Mucosa of descending colon (tissue), 3 donors: ENCODE measurements around the gene PKHD1. TPM values are rescaled to one million over a fixed set of nuclear protein-coding genes. Genes with fewer than 3 reads are reported as not detected.

ENCODE experiments used
- ATAC-seq: fragments of 200-7000 bp; cut with Tn5 transposase; one replicate; pipeline ENCODE4 v1.9.1; 2020; ENCODE audit warnings: mild to moderate bottlenecking, moderate library complexity
- DNase-seq, 3 donors: peaks; one replicate each; pipeline ENCODE4 v3.0.0-alpha.2; 2020
- H3K36me3 ChIP-seq: fragments of 200-600 bp; one replicate; pipeline ENCODE4 v1.8.0; 2021; ENCODE audit warnings: low read depth, mild to moderate bottlenecking
- H3K4me1 ChIP-seq: fragments of 200-600 bp; one replicate; pipeline ENCODE4 v1.8.0; 2021; ENCODE audit warnings: low read depth, mild to moderate bottlenecking
- H3K4me3 ChIP-seq: fragments of 200-600 bp; one replicate; pipeline ENCODE4 v1.8.0; 2021; ENCODE audit warnings: mild to moderate bottlenecking
- H3K9me3 ChIP-seq: fragments of 200-600 bp; one replicate; pipeline ENCODE4 v1.8.0; 2021; ENCODE audit warnings: mild to moderate bottlenecking
- CTCF ChIP-seq: fragments of 200-600 bp; IDR thresholded peaks from one replicate; pipeline ENCODE4 v1.8.0; 2022; ENCODE audit warnings: antibody characterized with exemption, mild to moderate bottlenecking
- intact Hi-C, 2 donors: fragments of 100-400 bp; cut with DNase I in 1 of 2; cut with micrococcal nuclease in 1 of 2; formaldehyde crosslinking; loops; one replicate each; pipeline versions ENCODE4 v1.11.0 to v1.11.1; 2022; cut with DNase I, micrococcal nuclease
- total RNA-seq, 3 donors: library from RNA; stranded (reverse); fragmentation: NEBNext Ultra II Directional in 2 of 3; extraction: Animal tissue kit (Norgen Biotek cat#: 25700) in 2 of 3; gene quantifications; one replicate each; pipeline versions ENCODE4 v1.2.1 to v1.2.4, GENCODE V29; 2021 to 2023
- donor health status: DM: no; HTN: no; CAD: no; lungs with moderate emphysema.
- donor health status: DM: no; HTN: no; CAD: no.
- donor health status: DM: no; HTN: yes; CAD: no.

Gene PKHD1
- total RNA-seq, 3 donors from 2014 or later: 0.12 to 0.22 (median 0.20) TPM

GRCh38 chr6:52012582-52012981, 74.8 kb downstream of the PKHD1 start:
- intact Hi-C loops: loop anchor here in 1 of 2 donors (10.0 kb wide), 1 partner anchor 158 kb away; no protein-coding TSS in a partner anchor
- DNase-seq (no peak), ATAC-seq (no peak)
- no peak overlapping the region for H3K4me3 ChIP-seq
- TF ChIP-seq CTCF: no peak
- H3K36me3 ChIP-seq: no peaks in the 10 kb centered on the region
- no peaks in the 10 kb centered on the region for H3K4me1 ChIP-seq
- H3K9me3 ChIP-seq: no peaks in the 10 kb centered on the region

- no peaks in the 10 kb centered on the region for H3K4me1 ChIP-seq
- DNase-seq (no peak), ATAC-seq (no peak)
- TF ChIP-seq CTCF: no peak
- H3K4me3 ChIP-seq: no peak overlapping the region
- no peaks in the 10 kb centered on the region for H3K9me3 ChIP-seq
- H3K36me3 ChIP-seq: no peaks in the 10 kb centered on the region
- intact Hi-C loops: loop anchor here in 1 of 2 donors (10.0 kb wide), 1 partner anchor 156 kb away; no protein-coding TSS in a partner anchor
Measured at GRCh38 chr6:52010806-52011205, 76.6 kb downstream of the PKHD1 start.

GRCh38 chr6:52010145-52010544, 77.3 kb downstream of the PKHD1 start:
- ATAC-seq: no peak
- no peak for TF ChIP-seq CTCF
- Histone ChIP-seq H3K9me3 (no peaks in the 10 kb centered on the region), H3K4me1 (no peaks in the 10 kb centered on the region), H3K4me3 (no peak overlapping the region), H3K36me3 (no peaks in the 10 kb centered on the region)
- DNase-seq: no peak
- intact Hi-C loops: loop anchor here in 1 of 2 donors (10.0 kb wide), 1 partner anchor 155 kb away; no protein-coding TSS in a partner anchor

- Histone ChIP-seq H3K4me3 (no peak overlapping the region), H3K4me1 (no peaks in the 10 kb centered on the region), H3K9me3 (no peaks in the 10 kb centered on the region), H3K36me3 (no peaks in the 10 kb centered on the region)
- ATAC-seq (no peak), DNase-seq (no peak)
- intact Hi-C loops: loop anchor here in 1 of 2 donors (10.0 kb wide), 1 partner anchor 155 kb away; no protein-coding TSS in a partner anchor
- TF ChIP-seq CTCF: no peak
Measured at GRCh38 chr6:52009466-52010140, 77.8 kb downstream of the PKHD1 start.

GRCh38 chr6:52000064-52000463, 87.3 kb downstream of the PKHD1 start:
- H3K4me3 ChIP-seq: no peak overlapping the region
- DNase-seq (no peak), ATAC-seq (no peak)
- no peaks in the 10 kb centered on the region for H3K9me3 ChIP-seq
- intact Hi-C loops: no loop called here
- no peak for TF ChIP-seq CTCF
- H3K4me1 ChIP-seq: no peaks in the 10 kb centered on the region
- no peaks in the 10 kb centered on the region for H3K36me3 ChIP-seq
